GM18867 (cell line): ENCODE measurements around the gene KHDC1L.
A peak's percentile ranks its signal among the peaks of the same experiment; 100 is the strongest.
"Not testable (repeated sequence)": the region's sequence is repeated elsewhere in the genome, so short reads cannot be mapped to it uniquely, and the experiment has no call there.

Experiments used
- ATAC-seq: cut with Tn5 transposase; IDR thresholded peaks from one replicate; pipeline ENCODE4 v1.9.1; 2021; ENCODE audit warnings: mild to moderate bottlenecking, moderate library complexity; ENCODE audit not compliant: unreplicated experiment

KHDC1L gene, protein sequence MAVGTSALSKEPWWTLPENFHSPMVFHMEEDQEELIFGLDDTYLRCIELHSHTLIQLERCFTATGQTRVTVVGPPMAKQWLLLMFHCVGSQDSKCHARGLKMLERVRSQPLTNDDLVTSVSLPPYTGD

GRCh38 chr6:73225396-73225795 lies at the start of gene KHDC1L:
KHDC1L (minus strand) TSS chr6:73225496; CDS start chr6:73225408, 88 bp downstream.
- no peak for ATAC-seq

DNA sequence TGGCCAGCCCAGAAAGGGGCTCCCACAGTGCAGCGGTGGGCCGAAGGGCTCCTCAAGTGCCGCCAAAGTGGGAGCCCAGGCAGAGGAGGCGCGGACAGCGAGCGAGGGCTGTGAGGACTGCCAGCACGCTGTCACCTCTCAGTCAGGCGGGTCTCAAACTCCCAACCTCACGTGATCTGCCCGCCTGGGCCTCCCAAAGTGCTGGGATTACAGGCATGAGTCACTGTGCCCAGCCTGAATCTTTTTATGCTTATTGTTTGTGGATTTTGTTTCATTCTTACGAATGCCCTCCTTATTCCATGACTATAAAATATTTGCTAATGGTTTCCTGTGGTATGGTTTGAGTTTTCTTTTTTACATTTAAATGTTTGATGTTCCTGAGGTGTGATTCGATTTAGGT lies 44.0 kb upstream of the KHDC1L start:
- not testable (repeated sequence) for ATAC-seq

DNA sequence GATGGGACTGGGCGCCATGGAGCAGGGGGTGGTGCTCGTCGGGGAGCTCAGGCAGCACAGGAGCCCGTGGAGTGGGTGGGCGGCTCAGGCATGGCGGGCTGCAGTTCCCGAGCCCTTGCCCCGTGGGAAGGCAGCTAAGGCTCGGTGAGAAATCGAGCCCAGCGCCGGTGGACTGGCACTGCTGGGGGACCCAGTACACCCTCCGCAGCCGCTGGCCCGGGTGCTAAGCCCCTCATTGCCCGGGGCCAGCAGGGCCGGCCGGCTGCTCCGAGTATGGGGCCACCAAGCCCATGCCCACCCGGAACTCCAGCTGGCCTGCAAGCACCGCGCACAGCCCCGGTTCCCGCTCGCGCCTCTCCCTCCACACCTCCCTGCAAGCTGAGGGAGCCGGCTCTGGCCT lies 43.6 kb upstream of the KHDC1L start:
- ATAC-seq = not testable (repeated sequence)

GRCh38 chr6:73264446-73264845 lies 39.1 kb upstream of the KHDC1L start:
- ATAC-seq = no peak

DNA sequence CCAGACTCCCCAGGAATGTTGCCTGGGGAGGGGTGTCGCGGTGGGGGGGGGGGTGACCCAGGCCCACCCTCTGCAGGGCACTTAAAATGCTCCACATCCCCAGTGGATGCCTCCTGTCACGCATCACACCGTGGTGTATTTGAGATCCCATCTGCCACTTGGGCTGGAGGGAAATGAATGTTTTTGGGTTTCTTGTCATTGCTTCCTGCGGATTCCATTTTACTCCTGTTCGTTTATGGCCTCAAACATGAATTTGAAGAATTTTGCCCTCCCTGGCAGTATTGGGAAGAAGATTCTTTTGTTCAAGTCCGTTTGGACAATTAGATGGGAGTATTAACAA lies 38.2 kb upstream of the KHDC1L start:
- ATAC-seq = peak; percentile 9

DNA sequence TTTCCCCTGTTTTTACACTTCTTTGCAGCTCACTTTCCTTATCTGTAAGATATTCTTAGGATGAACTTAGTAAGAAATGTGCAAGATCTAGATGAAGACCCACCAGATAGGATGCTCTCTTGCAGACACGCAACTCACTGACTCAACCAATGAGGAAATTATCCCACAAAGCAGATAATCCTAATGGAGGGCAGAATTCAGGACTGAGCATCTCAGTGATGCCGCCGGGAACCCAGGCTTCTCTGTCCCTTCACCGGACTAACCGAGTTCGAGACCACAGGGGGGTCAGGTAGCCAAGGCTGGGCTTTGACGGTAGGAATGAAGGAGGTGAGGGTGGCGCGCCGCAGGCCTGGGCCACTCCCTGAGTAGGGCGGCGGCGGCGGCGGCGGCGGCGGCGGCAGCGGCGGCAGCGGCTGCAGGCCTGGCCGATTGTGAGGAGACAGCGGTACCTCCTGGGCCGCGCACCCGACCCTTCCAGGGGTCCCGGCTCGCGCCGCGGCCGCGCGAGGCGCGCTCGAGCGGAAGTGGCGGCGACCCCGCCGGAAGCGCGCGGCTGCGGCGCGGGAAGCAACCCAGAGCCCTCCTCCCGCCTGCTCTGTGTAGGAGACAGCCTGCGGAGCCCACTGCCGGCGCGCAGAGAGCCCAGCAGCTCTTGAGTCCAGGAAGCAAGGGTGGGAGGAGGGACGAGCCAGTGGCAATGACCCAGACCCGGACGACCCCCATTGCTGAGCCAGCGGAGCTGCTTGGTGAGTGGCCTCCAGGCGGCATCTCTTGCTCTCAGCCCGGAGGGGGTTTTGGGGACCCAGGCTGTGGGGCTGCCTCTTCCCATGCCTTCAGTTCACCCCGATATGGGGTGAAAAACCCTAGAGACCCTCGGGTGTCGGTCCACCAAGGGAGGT lies 37.6 kb upstream of the KHDC1L start, which contains the start of gene KHDC1:
Gene KHDC1, minus strand, starts transcription at position 526 of the 899 bp plus-strand sequence. CDS start 20,679 bp downstream, outside the sequence.
- ATAC-seq = peak; percentile 91

DNA sequence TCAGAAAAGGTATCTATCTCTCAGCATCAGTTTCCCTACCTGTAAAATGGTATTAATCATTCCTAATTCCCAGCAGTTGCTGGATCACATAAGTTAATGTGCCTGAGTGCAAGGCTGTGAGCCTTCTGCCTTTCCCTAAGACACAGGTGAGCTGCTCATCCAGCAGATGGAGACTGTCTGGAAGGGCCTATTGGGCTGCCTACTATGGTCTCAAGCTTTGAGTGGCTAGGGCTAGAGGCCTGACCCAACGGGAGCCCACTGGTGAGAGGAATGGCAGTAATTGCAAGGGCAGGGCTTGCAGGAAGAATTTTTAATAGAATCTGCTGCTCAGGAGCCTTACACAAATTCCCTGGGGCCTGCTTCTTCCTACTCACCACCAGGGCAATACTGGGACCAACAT lies 33.4 kb upstream of the KHDC1L start:
- ATAC-seq = no peak

DNA sequence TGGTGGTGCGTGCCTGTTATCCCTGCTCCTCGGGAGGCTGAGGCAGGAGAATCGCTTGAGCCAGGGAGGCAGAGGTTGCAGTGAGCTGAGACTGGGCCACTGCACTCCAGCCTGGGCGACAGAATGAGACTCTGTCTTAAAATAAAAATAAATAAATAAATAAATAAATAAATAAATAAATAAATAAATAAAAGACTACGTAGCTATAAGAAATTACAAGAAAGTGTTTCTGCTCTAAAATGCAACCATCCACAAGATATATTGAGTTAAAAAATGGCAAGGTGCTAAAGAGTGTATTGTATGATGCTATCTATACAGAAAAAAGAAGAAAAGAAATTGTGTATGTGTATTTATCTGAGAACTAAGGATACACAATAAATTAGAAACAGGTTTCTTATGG lies 29.0 kb upstream of the KHDC1L start:
- not testable (repeated sequence) for ATAC-seq

GRCh38 chr6:73252703-73253102 lies 27.4 kb upstream of the KHDC1L start:
- no peak for ATAC-seq

DNA sequence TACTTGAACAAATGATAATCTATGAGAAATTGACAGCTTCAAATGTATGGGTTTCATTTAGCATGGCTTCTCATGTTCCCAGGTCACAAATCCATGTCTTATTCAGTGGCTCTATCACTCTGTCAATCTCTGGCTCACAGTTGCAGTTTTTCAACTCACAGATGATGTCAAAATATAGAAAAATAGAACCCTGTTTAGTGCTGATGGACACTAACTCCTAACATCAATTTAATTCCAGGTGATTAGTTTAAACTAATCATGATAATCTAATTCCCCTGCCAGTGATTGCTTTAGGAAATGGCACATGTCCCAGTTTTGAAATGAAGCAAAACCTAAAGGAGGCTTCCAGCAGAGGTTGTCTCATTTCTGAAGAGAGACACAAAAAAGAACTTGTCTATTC lies 24.7 kb upstream of the KHDC1L start:
- no peak for ATAC-seq

DNA sequence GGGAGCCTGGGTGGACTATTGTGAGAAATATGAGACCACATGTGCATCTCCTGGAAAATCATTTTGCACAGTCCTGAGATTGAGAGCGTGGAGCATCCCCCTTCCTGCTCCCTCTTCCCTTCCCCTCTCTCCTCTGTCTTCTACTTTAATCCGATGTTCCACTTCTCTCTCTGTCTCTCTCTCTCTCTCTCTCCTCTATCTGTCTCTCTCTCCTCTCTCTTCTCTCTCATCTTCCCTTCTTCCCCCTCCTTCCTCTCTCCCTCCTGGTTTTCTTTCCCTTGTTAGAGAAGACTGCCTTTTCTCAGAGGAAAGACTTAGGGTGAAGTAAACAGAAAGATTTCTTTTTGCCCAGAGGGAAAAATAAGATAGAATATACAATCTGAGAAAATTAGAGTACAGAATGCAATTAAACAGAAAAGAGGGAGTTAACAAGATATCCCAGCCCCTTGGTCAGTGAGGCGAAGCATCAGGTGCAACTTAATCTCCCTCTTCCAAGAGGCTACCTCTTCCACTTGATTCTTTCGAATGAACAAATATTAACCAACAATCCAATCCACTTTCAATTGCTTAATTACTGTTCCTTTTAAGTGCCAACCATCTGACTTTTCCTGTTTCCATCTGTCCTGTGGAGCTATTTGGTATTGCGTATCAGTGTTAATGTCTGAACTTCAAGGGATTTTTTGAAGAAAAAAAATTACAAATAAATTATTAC lies 23.1 kb upstream of the KHDC1L start:
- ATAC-seq = no peak

DNA sequence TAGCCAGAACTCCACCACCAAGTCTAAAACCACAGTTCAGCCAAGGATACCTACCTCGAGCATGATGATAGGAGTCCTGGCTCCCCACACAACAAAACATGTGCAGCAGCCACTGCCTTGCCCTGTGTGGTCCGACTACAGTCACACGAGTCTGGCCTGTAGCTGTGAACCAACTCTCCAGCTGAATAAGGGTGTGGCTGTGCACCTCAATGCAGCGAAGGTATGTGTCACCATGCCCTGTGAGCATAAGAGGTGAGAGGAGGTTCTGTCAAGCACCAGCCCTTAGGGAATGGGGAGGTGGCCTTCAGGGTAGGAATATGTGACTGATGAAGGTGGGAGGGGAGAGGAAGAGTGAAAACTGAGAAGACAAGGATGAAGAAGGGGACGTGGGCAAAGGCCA lies 16.7 kb upstream of the KHDC1L start:
- no peak for ATAC-seq

DNA sequence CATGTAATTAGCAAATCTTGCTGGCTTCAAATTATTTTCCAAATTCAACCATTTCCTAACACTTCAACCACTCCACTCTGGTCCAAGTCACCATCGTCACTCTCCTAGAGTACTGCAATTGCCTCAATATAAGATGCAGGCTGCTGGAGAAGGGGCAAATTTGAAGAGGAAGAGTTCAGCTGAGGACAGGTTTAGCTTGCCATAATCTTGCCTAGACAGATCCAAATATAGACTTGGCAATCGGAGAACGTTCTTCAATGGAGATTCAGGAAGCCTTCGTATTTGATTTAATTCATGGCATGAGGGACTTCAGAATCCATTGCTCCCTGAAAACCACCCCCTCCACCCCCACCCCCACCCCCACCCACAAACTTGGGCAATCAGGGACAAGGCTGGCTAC lies 15.4 kb upstream of the KHDC1L start:
- no peak for ATAC-seq

- no peak for ATAC-seq
Observed at GRCh38 chr6:73236144-73236750, 11.0 kb upstream of the KHDC1L start.

DNA sequence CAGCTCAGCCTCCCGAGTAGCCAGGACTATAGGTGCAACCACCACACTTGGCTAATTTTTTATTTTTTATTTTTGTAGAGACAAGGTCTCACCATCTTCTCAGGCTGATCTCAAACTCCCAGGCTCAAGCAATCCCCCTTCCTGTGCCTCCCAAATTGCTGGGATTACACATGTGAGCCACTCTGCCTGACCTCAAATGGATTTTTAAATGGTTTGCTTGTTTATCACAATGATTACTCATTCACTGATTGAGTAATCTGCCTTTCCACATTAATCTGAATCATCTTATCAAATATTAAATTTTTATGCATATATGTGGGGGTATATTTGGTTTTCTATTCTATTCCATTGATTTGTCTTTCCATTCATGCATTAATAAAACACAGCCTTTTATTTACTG lies 9.4 kb upstream of the KHDC1L start:
- ATAC-seq = no peak

DNA sequence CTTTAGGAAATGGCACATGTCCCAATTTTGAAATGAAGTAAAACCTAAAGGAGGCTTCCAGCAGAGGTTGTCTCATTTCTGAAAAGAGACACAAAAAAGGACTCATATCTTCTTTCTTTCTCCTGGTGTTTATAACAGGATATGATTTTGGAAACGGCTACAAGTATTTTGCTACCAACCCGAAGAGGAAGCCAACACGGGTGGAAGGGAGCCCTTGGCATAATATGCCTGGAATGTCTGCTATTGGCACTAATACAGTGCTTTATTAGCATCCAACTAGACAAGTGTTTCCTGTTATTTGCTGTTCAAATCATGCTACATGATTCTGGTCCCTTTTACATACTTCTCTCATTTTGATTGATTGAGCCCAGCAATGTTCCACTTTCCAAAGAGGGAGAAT lies 8.7 kb upstream of the KHDC1L start:
- ATAC-seq = not testable (repeated sequence)

- no peak for ATAC-seq
Observed at GRCh38 chr6:73233048-73233447, 7.8 kb upstream of the KHDC1L start.

GRCh38 chr6:73231986-73232391 lies 6.7 kb upstream of the KHDC1L start:
- peak; percentile 81 for ATAC-seq

GRCh38 chr6:73227606-73228255 lies 2.4 kb upstream of the KHDC1L start:
- no peak for ATAC-seq

GRCh38 chr6:73216859-73217258 lies 8.4 kb downstream of the KHDC1L start:
- ATAC-seq = no peak

DNA sequence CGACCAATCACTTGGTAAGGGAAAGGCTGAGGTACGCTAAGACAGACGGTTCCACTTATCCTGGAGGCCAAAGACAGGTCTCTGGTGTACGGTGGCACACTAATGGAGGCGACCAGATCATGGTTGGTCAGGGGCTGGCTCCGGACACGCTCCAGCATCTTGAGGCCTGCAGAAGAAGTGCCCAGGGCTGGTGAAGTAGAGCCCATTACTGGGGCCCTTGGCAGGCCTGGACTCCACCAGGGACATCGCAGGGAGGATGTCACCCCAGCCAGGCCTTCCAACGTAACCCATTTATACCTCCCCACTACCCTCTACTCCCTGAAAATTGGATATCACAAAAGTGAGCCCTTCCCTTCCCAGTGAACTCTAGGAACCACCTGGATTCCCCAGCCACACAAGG lies 16.2 kb downstream of the KHDC1L start:
- no peak for ATAC-seq
